PC-9 (cell line): Measurements from ENCODE around the gene PPARGC1A. TPM values are rescaled to one million over a fixed set of nuclear protein-coding genes. Genes with fewer than 3 reads are reported as not detected.

ENCODE experiments used
- BruUV-seq: library from RNA; stranded (reverse); fragments of 400-500 nt; replicated peaks from 2 replicates; lab custom pipeline; 2021; lab: Mats Ljungman, UMichigan
- CTCF ChIA-PET: fragments of 300-600 bp; sonication (Branson Sonifier 250); formaldehyde crosslinking; loops from one replicate; lab custom pipeline; 2022; ENCODE audit warnings: antibody characterized with exemption; lab: Charles Lee
- POLR2A ChIA-PET: fragments of 300-600 bp; sonication (Branson Sonifier 250); formaldehyde crosslinking; loops from one replicate; lab custom pipeline; 2022; ENCODE audit warnings: antibody characterized with exemption; ENCODE audit not compliant: unreplicated experiment; lab: Charles Lee
- DNase-seq, 2 experiments: peaks; one replicate each; pipeline versions ENCODE4 v3.0.0 to v3.0.0-alpha.2; 2015 to 2022; ENCODE audit warnings: mixed read lengths in 1 of 2
- H2AFZ ChIP-seq: fragments of 200-600 bp; sonication (generic); 2 replicates; pipeline ENCODE4 v1.8.1; 2017; ENCODE audit warnings: antibody characterized with exemption
- H3F3A ChIP-seq: fragments of 200-600 bp; sonication (generic); 2 replicates; pipeline ENCODE4 v1.8.1; 2017; ENCODE audit warnings: antibody characterized with exemption, mild to moderate bottlenecking, low read depth; ENCODE audit not compliant: insufficient read depth
- H3K27ac ChIP-seq: fragments of 200-600 bp; sonication (generic); 2 replicates; pipeline ENCODE4 v1.6.1; 2016; ENCODE audit warnings: mixed run types
- H3K27me3 ChIP-seq: fragments of 200-600 bp; sonication (generic); 2 replicates; pipeline ENCODE4 v1.6.1; 2016; ENCODE audit warnings: low read depth, mixed run types; ENCODE audit not compliant: insufficient read depth
- H3K36me3 ChIP-seq: fragments of 200-600 bp; sonication (generic); 2 replicates; pipeline ENCODE4 v1.6.1; 2016; ENCODE audit warnings: low read depth, mixed run types
- H3K4me1 ChIP-seq: fragments of 200-600 bp; sonication (generic); replicated peaks from 2 replicates; pipeline ENCODE4 v1.6.1; 2016; ENCODE audit warnings: mixed run types; ENCODE audit not compliant: insufficient read depth
- H3K4me2 ChIP-seq: fragments of 200-600 bp; sonication (generic); 2 replicates; pipeline ENCODE4 v1.6.1; 2017; ENCODE audit warnings: mixed run types
- H3K4me3 ChIP-seq: fragments of 200-600 bp; sonication (generic); 2 replicates; pipeline ENCODE4 v1.6.1; 2016; ENCODE audit warnings: mixed run types
- H3K79me2 ChIP-seq: fragments of 200-600 bp; sonication (generic); 2 replicates; pipeline ENCODE4 v1.6.1; 2017; ENCODE audit warnings: low read depth, mixed run types
- H3K9me2 ChIP-seq: fragments of 200-600 bp; sonication (generic); 2 replicates; pipeline ENCODE4 v1.8.1; 2017; ENCODE audit warnings: mild to moderate bottlenecking; ENCODE audit not compliant: insufficient read depth
- H3K9me3 ChIP-seq: fragments of 200-600 bp; sonication (generic); 2 replicates; pipeline ENCODE4 v1.8.1; 2016; ENCODE audit warnings: low read depth; ENCODE audit not compliant: insufficient read depth
- H4K20me1 ChIP-seq: fragments of 200-600 bp; sonication (generic); 2 replicates; pipeline ENCODE4 v1.8.1; 2017; ENCODE audit not compliant: insufficient read depth
- EZH2 ChIP-seq: fragments of 200-600 bp; sonication (generic); IDR thresholded peaks from 2 replicates; pipeline ENCODE4 v1.8.0; 2017; ENCODE audit warnings: antibody characterized with exemption, low read depth
- intact Hi-C: fragments of 100-400 bp; cut with micrococcal nuclease; formaldehyde crosslinking; loops from one replicate; pipeline ENCODE4 v1.10.0; 2022; ENCODE audit not compliant: unreplicated experiment
- total RNA-seq: library from RNA; stranded (reverse); gene quantifications from 2 replicates; pipeline ENCODE4 v1.2.3, GENCODE V29; 2021
- TF ChIP-seq, protein P1 (sequence below): fragments of 200-600 bp; sonication (generic); conservative IDR thresholded peaks from 2 replicates; pipeline ENCODE4 v1.6.1; 2017; ENCODE audit warnings: mixed run types, antibody characterized with exemption, mild to moderate bottlenecking, moderate library complexity

PPARGC1A gene
- total RNA-seq, 1 experiment from 2014 or later: not detected

DNA sequence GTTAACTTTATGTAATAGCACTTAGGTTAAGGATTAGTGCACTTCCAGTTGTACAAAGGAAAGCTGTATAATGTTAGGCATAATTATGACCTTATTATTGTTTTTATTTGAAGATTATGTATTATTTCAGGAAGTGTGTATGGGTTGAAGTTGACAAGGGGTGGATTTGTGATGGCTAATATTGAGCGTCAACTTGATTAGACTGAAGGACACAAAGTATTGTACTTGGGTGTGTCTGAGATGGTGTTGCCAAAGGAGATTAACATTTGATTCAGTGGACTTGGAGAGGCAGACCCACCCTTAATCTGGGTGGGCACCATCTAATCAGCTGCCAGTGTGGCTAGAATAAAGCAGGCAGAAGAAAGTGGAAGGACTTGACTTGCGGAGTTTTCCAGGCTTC lies 127.3 kb downstream of the PPARGC1A start:
- no peak for DNase-seq
- CTCF ChIA-PET: no interaction called here
- H3K79me2 ChIP-seq: no peaks in the 10 kb centered on the region
- H2AFZ ChIP-seq: no peak overlapping the region
- H3K9me2 ChIP-seq: no peaks in the 10 kb centered on the region
- no peaks in the 10 kb centered on the region for H3F3A ChIP-seq
- POLR2A ChIA-PET: no interaction called here
- no peak for TF ChIP-seq EZH2
- TF ChIP-seq, protein P1, sequence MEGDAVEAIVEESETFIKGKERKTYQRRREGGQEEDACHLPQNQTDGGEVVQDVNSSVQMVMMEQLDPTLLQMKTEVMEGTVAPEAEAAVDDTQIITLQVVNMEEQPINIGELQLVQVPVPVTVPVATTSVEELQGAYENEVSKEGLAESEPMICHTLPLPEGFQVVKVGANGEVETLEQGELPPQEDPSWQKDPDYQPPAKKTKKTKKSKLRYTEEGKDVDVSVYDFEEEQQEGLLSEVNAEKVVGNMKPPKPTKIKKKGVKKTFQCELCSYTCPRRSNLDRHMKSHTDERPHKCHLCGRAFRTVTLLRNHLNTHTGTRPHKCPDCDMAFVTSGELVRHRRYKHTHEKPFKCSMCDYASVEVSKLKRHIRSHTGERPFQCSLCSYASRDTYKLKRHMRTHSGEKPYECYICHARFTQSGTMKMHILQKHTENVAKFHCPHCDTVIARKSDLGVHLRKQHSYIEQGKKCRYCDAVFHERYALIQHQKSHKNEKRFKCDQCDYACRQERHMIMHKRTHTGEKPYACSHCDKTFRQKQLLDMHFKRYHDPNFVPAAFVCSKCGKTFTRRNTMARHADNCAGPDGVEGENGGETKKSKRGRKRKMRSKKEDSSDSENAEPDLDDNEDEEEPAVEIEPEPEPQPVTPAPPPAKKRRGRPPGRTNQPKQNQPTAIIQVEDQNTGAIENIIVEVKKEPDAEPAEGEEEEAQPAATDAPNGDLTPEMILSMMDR: no peak
- no peak overlapping the region for H3K4me2 ChIP-seq
- no peaks in the 10 kb centered on the region for H4K20me1 ChIP-seq
- H3K27ac ChIP-seq: no peak overlapping the region
- no TSS peak for BruUV-seq
- no peaks in the 10 kb centered on the region for H3K9me3 ChIP-seq
- H3K27me3 ChIP-seq: no peaks in the 10 kb centered on the region
- H3K4me1 ChIP-seq: no peaks in the 10 kb centered on the region
- intact Hi-C loops: no loop called here
- H3K4me3 ChIP-seq: no peak overlapping the region
- H3K36me3 ChIP-seq: no peaks in the 10 kb centered on the region

GRCh38 chr4:23759066-23759465 lies 130.8 kb downstream of the PPARGC1A start:
- Histone ChIP-seq H3K79me2 (no peaks in the 10 kb centered on the region), H3F3A (no peaks in the 10 kb centered on the region), H4K20me1 (no peaks in the 10 kb centered on the region), H3K27ac (no peak overlapping the region), H3K27me3 (no peaks in the 10 kb centered on the region), H3K36me3 (no peaks in the 10 kb centered on the region), H3K9me3 (no peaks in the 10 kb centered on the region), H3K4me2 (no peak overlapping the region), H3K4me3 (no peak overlapping the region), H3K4me1 (no peaks in the 10 kb centered on the region), H2AFZ (no peak overlapping the region), H3K9me2 (no peaks in the 10 kb centered on the region)
- TF ChIP-seq EZH2: no peak
- TF ChIP-seq, protein P1: no peak
- intact Hi-C loops: no loop called here
- POLR2A ChIA-PET: no interaction called here
- CTCF ChIA-PET: no interaction called here
- DNase-seq: no peak
- no TSS peak for BruUV-seq

- Histone ChIP-seq H3K27ac (no peak overlapping the region), H3K36me3 (no peaks in the 10 kb centered on the region), H3K79me2 (no peaks in the 10 kb centered on the region), H3K4me2 (no peak overlapping the region), H3F3A (no peaks in the 10 kb centered on the region), H3K9me2 (no peaks in the 10 kb centered on the region), H3K4me3 (no peak overlapping the region), H4K20me1 (no peaks in the 10 kb centered on the region), H3K4me1 (no peaks in the 10 kb centered on the region), H3K9me3 (no peaks in the 10 kb centered on the region), H3K27me3 (no peaks in the 10 kb centered on the region), H2AFZ (no peak overlapping the region)
- intact Hi-C loops: no loop called here
- ChIA-PET POLR2A (no interaction called here), CTCF (no interaction called here)
- DNase-seq: no peak
- BruUV-seq: no TSS peak
- TF ChIP-seq, protein P1: no peak
- TF ChIP-seq EZH2: no peak
These were observed 135.2 kb downstream of the PPARGC1A start for GRCh38 chr4:23754688-23755087.
